Gastroesophageal sphincter (tissue), 4 donors: ENCODE measurements around the gene ARHGEF37. TPM values are rescaled to one million over a fixed set of nuclear protein-coding genes. Genes with fewer than 3 reads are reported as not detected.
"Not testable (repeated sequence)": the region's sequence is repeated elsewhere in the genome, so short reads cannot be mapped to it uniquely, and the experiment has no call there.

Experiments used
- ATAC-seq: fragments of 150-250 bp; one replicate; pipeline ENCODE4 v1.9.1; 2016; ENCODE audit warnings: mild to moderate bottlenecking, moderate library complexity
- H3K27ac ChIP-seq, 4 donors: fragments of 200-600 bp; sonication (generic) in 3 of 4; 1 replicate in 3 of 4; 2 replicates in 1 of 4; pipeline ENCODE4 v1.5.1; 2016 to 2019
- H3K27me3 ChIP-seq: fragments of 200-600 bp; sonication (generic); one replicate; pipeline ENCODE4 v1.5.1; 2019
- H3K36me3 ChIP-seq, 2 donors: fragments of 200-600 bp; sonication (generic); one replicate each; pipeline ENCODE4 v1.5.1; 2019; ENCODE audit warnings: control low read depth in 1 of 2
- H3K4me1 ChIP-seq, 3 donors: fragments of 200-600 bp; sonication (generic); 1 replicate in 2 of 3; 2 replicates in 1 of 3; pipeline ENCODE4 v1.5.1; 2016 to 2019; ENCODE audit warnings: control low read depth in 2 of 3
- H3K4me3 ChIP-seq, 2 donors: fragments of 200-600 bp; sonication (generic); one replicate each; pipeline ENCODE4 v1.5.1; 2019; ENCODE audit warnings: mild to moderate bottlenecking in 1 of 2, moderate library complexity in 1 of 2
- H3K9me3 ChIP-seq, 3 donors: fragments of 200-600 bp; sonication (generic); one replicate each; pipeline ENCODE4 v1.5.1; 2017 to 2019; ENCODE audit warnings: control low read depth in 2 of 3
- EP300 ChIP-seq: sonication (generic); formaldehyde crosslinking; IDR thresholded peaks from one replicate; pipeline ENCODE4 v1.6.1; 2017; ENCODE audit warnings: antibody characterized with exemption, mild to moderate bottlenecking
- POLR2A ChIP-seq, 2 donors: fragments of 450-650 bp; IDR thresholded peaks; one replicate each; pipeline ENCODE4 v1.6.1; 2017; ENCODE audit warnings: antibody characterized with exemption in 2 of 2, mild to moderate bottlenecking in 2 of 2, moderate library complexity in 1 of 2
- POLR2AphosphoS5 ChIP-seq: sonication (generic); formaldehyde crosslinking; IDR thresholded peaks from one replicate; pipeline ENCODE4 v1.6.1; 2017; ENCODE audit warnings: antibody characterized with exemption
- WGBS, 2 donors: methylation state at CpG; one replicate each; pipeline ENCODE4 v1.1.5; 2018; ENCODE audit warnings: low coverage in 1 of 2; 5-methylcytosine and 5-hydroxymethylcytosine counted together
- total RNA-seq, 4 donors: library from RNA; depleted of rRNA; stranded (reverse); fragments of >200 nt; gene quantifications; one replicate each; pipeline ENCODE4 v1.1.0, GENCODE V29; 2016
- TF ChIP-seq, protein P1 (sequence below), 4 experiments: fragments of 200-600 bp in 2 of 4; fragments of 450-650 bp in 2 of 4; sonication (generic) in 1 of 4; IDR thresholded peaks; one replicate each; pipeline ENCODE4 v1.5.1; 2017 to 2019; ENCODE audit warnings: antibody characterized with exemption in 4 of 4, mild to moderate bottlenecking in 2 of 4, moderate library complexity in 2 of 4

Gene ARHGEF37
- 10 to 100 TPM; 13.5 to 30.6 (median 20.1) TPM for total RNA-seq

- TF ChIP-seq EP300 (no peak), POLR2A (IDR thresholded peaks at IDR 0.05) (peak; percentile 71 to 74), POLR2AphosphoS5 (peak; percentile 46)
- TF ChIP-seq, protein P1, sequence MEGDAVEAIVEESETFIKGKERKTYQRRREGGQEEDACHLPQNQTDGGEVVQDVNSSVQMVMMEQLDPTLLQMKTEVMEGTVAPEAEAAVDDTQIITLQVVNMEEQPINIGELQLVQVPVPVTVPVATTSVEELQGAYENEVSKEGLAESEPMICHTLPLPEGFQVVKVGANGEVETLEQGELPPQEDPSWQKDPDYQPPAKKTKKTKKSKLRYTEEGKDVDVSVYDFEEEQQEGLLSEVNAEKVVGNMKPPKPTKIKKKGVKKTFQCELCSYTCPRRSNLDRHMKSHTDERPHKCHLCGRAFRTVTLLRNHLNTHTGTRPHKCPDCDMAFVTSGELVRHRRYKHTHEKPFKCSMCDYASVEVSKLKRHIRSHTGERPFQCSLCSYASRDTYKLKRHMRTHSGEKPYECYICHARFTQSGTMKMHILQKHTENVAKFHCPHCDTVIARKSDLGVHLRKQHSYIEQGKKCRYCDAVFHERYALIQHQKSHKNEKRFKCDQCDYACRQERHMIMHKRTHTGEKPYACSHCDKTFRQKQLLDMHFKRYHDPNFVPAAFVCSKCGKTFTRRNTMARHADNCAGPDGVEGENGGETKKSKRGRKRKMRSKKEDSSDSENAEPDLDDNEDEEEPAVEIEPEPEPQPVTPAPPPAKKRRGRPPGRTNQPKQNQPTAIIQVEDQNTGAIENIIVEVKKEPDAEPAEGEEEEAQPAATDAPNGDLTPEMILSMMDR (IDR thresholded peaks at IDR 0.05): peak in 3 of 4 experiments; percentile 8 to 25 (median 22)
- no peaks in the 10 kb centered on the region for H3K36me3 ChIP-seq
- H3K27ac ChIP-seq: peak within 1 kb of the TSS; percentile 51 to 91 (median 85)
- 0% methylated on average over 2 to 4 of the region's 56 CpGs for whole genome bisulfite sequencing, 2 donors
- peaks cover 0 to 50% (median 11%) of the 10 kb centered on the region in 3 donors for H3K4me1 ChIP-seq
- no peaks in the 10 kb centered on the region for H3K9me3 ChIP-seq
- H3K4me3 ChIP-seq: peak within 1 kb of the TSS; percentile 32 to 61
- peak; percentile 90 for ATAC-seq
- H3K27me3 ChIP-seq: no peaks in the 10 kb centered on the region
Observed at GRCh38 chr5:149581192-149581861, at the start of gene ARHGEF37. ARHGEF37 (plus strand) TSS chr5:149581498; CDS start chr5:149597770, 16,272 bp downstream.

- no peak for ATAC-seq
- peak overlapping the region in 1 of 4 donors; percentile 24 for H3K27ac ChIP-seq
- H3K36me3 ChIP-seq: peaks cover 0 to 18% of the 10 kb centered on the region in 2 donors
- WGBS, 2 donors: 83 to 88% methylated on average over 2 to 7 of the region's 7 CpGs
- no peak overlapping the region for H3K4me3 ChIP-seq
- TF ChIP-seq POLR2AphosphoS5 (no peak), EP300 (no peak), POLR2A (IDR thresholded peaks at IDR 0.05) (no peak)
- TF ChIP-seq, protein P1 (IDR thresholded peaks at IDR 0.05): no peak
- H3K9me3 ChIP-seq: no peaks in the 10 kb centered on the region
- H3K27me3 ChIP-seq: no peaks in the 10 kb centered on the region
- peaks cover 37 to 98% (median 45%) of the 10 kb centered on the region in 3 donors for H3K4me1 ChIP-seq
Observed at GRCh38 chr5:149532413-149532812, 48.9 kb upstream of the ARHGEF37 start.

DNA sequence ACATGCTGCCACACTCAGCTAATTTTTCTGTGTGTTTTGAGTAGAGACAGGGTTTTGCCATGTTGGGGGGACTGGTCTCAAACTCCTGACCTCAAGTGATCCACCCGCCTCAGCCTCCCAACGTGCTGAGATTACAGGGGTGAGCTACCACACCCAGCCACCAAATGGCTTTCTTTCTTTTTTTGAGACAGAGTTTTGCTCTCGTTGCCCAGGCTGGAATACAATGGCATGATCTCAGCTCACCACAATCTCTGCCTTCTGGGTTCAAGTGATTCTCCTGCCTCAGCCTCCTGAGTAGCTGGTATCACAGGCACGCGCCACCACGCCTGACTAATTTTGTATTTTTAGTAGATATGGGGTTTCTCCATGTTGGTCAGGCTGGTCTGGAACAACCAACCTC is 45.5 kb upstream of the ARHGEF37 start:
- peaks cover 24 to 97% (median 34%) of the 10 kb centered on the region in 3 donors for H3K4me1 ChIP-seq
- H3K9me3 ChIP-seq, ATAC-seq, H3K27me3 ChIP-seq, H3K4me3 ChIP-seq: not testable (repeated sequence)
- H3K27ac ChIP-seq: peak overlapping the region in 2 of 4 donors; percentile 22 to 26
- 47 to 75% methylated on average over 3 to 6 of the region's 6 CpGs for WGBS, 2 donors
- H3K36me3 ChIP-seq: peaks cover 0 to 30% of the 10 kb centered on the region in 2 donors

- H3K9me3 ChIP-seq: no peaks in the 10 kb centered on the region
- peak overlapping the region in 1 of 4 donors; percentile 19 for H3K27ac ChIP-seq
- H3K4me3 ChIP-seq: no peak overlapping the region
- TF ChIP-seq POLR2AphosphoS5 (no peak), EP300 (no peak), POLR2A (IDR thresholded peaks at IDR 0.05) (no peak)
- TF ChIP-seq, protein P1 (IDR thresholded peaks at IDR 0.05): no peak
- no peak for ATAC-seq
- H3K27me3 ChIP-seq: no peaks in the 10 kb centered on the region
- peaks cover 24 to 97% (median 40%) of the 10 kb centered on the region in 3 donors for H3K4me1 ChIP-seq
- 30 to 36% methylated on average over 1 of the region's 1 CpG for WGBS, 2 donors
- peaks cover 0 to 26% of the 10 kb centered on the region in 2 donors for H3K36me3 ChIP-seq
Observed at GRCh38 chr5:149537374-149537975, 43.8 kb upstream of the ARHGEF37 start.

GRCh38 chr5:149540089-149540488 is 41.2 kb upstream of the ARHGEF37 start:
- no peaks in the 10 kb centered on the region for H3K9me3 ChIP-seq
- TF ChIP-seq EP300: no peak
- no peak for ATAC-seq
- peak overlapping the region in 3 of 4 donors; percentile 16 to 30 (median 25) for H3K27ac ChIP-seq
- no peaks in the 10 kb centered on the region for H3K27me3 ChIP-seq
- 38 to 44% methylated on average over 3 of the region's 3 CpGs for WGBS, 2 donors
- peaks cover 31 to 97% (median 48%) of the 10 kb centered on the region in 3 donors for H3K4me1 ChIP-seq
- no peak overlapping the region for H3K4me3 ChIP-seq
- peaks cover 0 to 33% of the 10 kb centered on the region in 2 donors for H3K36me3 ChIP-seq
